ENCODE measurements around the gene KYNU.
"Not testable (repeated sequence)": the region's sequence is repeated elsewhere in the genome, so short reads cannot be mapped to it uniquely, and the experiment has no call there.

The KYNU gene

GRCh38 chr2:142872882-142873724, 4.4 kb upstream of the KYNU start:
- no peak for DNase-seq

GRCh38 chr2:142873831-142874287, 3.6 kb upstream of the KYNU start:
- DNase-seq, result no peak

GRCh38 chr2:142874293-142874814, 3.1 kb upstream of the KYNU start:
- no peak for DNase-seq

- no peak for DNase-seq
Observed at GRCh38 chr2:142875010-142875409, 2.5 kb upstream of the KYNU start.

DNA sequence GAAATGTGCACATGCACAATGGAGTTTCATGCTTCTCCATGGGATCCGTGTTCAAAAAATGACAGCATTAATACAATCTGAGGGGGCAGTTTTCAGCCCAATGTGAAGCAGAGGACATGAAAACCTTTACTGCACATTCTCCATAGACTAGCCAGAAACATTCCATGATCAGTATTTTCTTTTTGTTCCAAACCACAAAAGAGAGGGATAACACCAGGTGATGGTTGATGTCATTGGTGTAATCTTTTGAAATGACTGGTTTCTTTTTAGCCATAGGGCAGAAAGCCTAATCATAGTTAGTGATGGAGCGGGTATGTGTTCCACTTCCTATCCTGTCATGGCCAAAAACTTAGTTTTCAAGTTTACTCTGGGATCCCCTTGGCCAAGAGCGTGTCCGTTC, 1.8 kb upstream of the KYNU start:
- DNase-seq, result no peak

DNA sequence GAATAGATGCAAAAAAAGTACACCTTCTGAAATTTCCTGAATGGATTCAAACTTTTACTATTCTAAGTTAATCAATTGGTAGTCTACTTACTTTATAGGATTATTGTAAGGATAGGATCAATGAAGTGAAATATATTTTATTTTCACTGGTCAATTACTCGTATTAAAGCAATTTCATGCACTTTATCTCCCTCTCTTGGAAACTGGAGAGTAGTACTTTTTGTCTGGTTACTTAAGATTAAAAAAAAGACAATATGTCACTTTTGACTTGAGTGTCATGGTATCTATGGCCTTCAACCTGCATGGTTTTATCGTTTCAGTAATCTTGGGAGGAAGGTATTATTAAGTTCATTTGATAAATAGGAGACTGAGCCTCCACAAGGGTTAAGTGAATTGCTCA, 1.0 kb upstream of the KYNU start:
- DNase-seq, result no peak

- no peak for DNase-seq
Observed at GRCh38 chr2:142878031-142878678, 691 bp downstream of the KYNU start.

GRCh38 chr2:142879151-142879550, 1.7 kb downstream of the KYNU start:
- no peak for DNase-seq

DNA sequence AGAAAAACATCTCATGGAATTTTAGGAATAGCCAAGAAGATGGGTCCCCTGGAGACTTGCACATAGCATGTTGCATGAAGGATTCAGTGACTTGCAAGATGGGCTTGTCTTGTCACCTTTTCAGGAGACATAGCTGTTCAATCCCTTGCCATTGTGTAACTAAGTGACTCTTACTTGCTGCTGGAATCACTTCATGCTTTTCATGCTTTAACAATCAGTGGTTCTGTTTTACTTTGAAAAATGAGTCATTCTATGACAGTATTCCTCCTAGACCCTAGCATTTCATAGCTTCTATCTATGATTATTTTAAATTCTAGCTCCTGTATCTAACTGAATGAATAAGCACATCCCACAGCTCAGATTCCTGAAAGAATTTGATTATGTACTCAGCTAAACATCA, 2.8 kb downstream of the KYNU start:
- DNase-seq, result no peak

DNA sequence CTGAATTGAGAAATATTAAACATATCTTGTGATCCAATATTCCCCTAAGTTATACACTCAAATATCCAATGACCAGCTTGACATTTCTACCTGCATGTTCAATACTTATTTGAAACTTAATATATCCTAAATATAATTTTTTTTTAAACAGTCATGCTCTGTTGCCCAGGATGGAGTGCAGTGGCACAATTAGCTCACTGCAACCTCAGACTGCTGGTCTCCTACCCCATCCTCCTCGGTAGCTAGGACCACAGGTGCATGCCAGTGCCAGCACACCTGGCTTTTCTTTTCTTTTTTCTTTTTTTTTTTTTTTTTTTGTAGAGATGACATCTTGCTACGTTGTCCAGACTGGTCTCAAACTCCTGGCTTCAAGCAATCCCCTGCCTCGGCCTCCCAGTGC, 4.2 kb downstream of the KYNU start:
- DNase-seq, result no peak

- not testable (repeated sequence) for DNase-seq
Observed at GRCh38 chr2:142882500-142882899, 5.0 kb downstream of the KYNU start.

DNA sequence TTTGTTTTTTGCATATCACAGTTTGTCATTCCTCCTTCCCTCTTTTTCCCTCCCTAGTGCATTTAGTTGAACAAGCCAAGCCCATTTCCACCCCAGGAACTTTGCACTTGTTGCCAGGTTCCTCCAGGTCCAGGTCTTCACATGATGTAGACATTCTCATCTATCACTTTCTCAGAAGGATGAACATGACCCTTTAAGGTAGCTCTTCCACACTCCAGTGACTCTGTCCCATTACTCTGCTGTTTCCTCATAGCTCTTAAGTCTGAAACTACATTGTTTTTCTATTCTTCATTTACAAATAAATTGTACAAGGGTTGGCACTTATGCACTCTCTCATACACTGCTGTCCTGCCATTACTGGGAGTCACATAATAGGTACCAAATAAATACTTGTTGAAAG, 6.1 kb downstream of the KYNU start:
- no peak for DNase-seq

DNA sequence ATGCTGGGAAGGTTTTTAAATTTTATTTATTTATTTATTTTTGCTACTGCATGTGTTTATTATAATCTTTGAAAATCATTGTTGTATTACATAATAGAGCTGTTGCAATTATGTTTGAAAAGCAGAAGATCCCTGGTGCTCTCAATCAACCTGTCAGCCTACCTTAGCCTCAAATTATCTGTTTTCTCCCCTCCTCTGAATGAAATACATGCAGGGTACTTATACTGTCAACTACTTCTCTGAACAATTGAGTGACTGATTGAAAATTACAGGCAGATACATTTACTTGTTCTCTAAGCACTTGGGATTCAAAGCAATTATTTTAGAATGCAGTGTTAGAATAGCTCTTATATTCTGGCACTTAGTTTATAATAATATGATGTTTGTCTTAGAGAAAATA, 8.1 kb downstream of the KYNU start:
- no peak for DNase-seq

DNA sequence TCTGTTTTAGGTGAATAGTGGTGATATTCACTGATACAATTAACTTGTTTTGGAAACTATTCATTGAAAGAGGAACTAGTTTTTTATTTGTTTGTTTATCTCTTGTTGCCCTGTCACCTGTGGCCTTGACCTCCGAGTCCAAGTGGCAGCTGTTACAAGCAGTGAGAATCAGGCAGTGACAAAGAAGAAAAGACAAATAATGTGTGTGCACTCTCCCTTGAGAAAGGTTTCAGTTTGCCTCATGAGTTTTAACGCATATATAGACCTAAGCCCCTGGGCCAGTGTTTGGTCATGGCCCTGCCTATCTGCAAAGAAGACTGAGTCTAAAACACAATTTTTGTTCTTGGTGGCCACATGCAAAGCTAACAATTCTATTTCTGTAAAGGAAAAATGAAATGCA, 15.3 kb downstream of the KYNU start:
- DNase-seq, result no peak

DNA sequence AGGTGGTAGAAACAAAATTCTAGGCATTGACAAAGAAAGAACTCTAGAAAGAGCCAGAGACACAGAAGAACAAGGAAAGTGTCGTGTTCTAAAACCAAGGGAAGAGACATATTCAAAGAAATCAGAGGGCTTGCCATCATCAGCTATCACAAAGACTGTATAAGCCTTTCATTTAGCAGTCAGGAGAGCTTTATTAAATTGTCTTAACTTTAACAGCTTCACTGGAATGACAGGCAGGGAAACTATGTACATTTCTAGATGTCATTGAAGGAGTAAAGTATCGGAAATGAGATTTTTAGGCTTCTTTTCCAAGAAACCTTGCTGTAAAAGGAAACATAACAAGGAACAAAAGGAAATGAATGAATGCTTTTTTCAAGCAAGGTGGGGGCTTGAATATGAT, 15.8 kb downstream of the KYNU start:
- DNase-seq, result no peak

DNA sequence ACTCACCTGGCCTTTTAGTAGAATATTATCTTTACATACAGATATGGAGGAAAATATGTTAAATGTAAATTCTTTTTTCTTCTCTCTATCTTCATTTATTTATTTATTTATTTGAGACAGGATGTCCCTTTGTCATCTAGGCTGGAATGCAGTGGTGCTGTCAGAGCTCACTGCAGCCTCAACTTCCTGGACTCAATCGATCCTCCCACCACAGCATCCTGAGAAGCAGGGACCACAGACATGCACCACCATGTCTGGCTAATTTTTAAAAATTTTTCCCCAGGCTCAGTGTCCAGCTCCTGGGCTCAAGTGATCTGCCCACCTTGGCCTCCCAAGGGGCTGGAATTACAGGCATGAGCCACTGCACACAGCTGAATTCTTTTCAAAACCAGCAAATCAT, 20.3 kb downstream of the KYNU start:
- no peak for DNase-seq

GRCh38 chr2:142900327-142900726, 22.9 kb downstream of the KYNU start:
- DNase-seq, result not testable (repeated sequence)

- no peak for DNase-seq
Observed at GRCh38 chr2:142901780-142902179, 24.3 kb downstream of the KYNU start.

GRCh38 chr2:142903726-142904125, 26.3 kb downstream of the KYNU start:
- DNase-seq, result not testable (repeated sequence)

- no peak for DNase-seq
Observed at GRCh38 chr2:142907653-142908052, 30.2 kb downstream of the KYNU start.

DNA sequence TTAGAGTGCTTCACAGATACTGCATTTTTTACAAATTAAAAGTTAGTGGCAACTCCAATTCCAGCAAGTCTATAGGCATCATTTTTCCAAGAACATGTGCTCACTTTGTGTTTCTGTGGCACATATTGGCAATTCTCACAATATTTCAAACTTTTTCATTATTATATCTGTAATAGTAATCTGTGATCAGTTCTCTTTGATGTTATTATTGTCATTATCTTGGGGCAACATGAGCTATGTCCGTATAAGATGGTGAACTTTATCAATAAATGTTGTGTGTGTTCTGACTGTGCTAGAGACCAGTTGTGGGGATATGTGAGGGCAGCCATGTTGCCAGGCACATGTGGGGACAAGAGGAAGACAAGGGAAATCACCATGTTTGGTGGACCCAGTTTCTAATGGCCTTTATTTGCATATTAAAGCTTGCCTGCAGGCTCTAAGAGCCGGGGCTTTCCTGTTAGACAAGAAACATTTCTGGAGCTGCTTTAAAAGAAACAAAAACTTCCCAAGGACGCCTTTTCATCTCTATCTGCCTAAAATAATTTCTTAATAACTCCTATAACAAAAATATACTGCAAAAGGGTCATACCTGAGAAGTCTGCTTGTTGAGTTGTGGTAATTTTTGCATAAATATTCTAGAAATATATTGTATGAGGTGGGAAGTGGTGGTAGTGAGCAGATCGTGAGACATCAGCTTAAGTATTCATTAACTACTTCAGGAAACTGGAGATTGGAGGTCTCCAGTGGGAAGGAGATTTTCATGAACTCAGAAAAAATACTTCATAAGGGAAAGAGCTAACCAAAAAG, 37.2 kb downstream of the KYNU start:
- no peak for DNase-seq

DNA sequence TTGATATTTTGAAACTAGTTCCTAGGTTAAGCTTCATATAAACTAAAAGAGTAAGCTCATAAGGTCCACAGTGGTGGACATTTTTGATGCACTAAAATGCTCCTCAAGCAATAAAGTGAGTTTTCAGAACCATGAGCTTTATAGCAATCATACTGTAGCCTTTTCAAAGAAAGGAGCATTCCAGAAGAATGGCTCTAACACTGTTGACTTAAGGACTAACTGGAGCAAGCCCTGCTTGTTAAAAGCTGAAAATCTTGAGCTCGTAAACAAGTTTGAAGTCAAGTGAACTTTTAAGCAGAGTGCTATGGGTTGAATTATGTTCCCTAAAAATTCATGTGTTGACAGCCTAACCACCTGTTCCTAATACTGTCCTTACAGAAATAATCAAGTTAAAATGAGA, 38.0 kb downstream of the KYNU start:
- DNase-seq, result no peak

DNA sequence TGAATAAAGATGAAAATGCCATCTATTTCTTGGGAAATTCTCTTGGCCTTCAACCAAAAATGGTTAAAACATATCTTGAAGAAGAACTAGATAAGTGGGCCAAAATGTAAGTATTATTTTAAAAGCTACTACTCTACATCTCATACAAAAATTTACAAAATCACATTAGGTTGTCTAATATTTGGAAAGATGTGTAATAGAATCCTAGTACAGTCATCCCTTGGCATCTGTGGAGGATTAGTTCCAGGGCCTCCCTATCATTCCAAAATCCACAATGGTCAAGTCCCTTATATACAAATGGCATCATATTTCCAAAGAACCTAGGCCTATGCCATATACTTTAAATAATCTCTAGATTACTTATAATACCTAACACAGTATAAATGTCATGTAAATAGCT, 41.2 kb downstream of the KYNU start:
- no peak for DNase-seq
